T-helper 22 cell (primary cell): ENCODE data around the gene EXOC4.

Source experiments
- DNase-seq: peaks from one replicate; pipeline ENCODE4 v3.0.0-alpha.2; 2020; ENCODE audit warnings: low read depth

Gene EXOC4

DNA sequence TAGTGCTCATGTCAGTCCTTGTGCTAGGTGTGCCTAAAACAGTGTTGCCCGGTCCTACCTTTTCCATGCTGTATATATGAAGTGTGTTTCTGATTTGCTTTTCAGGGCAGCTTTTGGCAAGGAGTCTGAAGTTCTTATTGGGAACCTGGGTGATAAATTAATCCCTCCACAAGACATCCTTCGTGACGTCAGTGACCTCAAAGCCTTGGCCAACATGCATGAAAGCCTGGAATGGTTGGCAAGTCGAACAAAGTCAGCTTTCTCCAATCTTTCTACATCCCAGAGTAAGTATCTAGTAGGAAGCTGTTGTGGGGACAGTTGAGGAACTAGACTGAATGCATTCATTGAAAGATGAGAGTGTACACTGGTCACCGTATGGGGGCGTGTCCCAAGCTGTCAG lies 684.9 kb downstream of the EXOC4 start:
- DNase-seq: no peak

DNA sequence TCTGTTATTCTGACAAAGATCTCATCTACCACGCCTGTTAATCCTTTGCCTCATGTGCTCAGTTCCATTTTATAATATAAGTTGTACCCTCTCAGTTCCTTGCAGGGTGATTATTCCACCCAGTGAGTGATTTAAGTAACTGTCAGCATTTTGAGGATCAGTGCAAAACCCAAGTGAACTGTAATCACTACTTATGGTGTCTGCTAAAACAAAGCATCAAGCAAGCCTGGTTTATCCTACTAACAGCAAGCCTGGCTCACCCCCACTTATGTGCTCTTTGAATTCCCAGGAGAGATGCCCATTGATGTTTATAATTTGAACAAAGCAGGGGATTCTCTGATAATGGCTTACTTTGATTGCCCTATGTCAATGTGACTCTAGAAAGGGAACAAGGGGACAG lies 687.5 kb downstream of the EXOC4 start:
- DNase-seq: no peak

DNA sequence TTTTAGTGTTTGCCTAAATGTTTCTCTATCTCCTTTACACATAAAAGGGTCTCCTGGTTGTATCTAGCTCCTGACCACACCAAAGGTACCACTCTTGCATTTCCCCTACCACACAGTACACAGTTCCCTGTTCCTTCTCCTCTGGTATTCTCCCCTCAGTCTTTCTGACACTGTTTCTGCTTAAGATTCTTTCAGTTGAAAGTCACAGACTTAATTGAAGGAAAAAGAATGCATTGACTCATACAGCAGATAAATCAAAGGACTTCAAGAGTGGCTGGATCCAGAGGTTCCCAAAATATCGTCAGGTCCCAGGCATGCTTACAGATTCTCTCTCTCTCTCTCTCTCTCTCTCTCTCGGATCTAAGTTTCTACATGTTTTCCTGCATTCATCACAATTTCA lies 688.6 kb downstream of the EXOC4 start:
- no peak for DNase-seq

DNA sequence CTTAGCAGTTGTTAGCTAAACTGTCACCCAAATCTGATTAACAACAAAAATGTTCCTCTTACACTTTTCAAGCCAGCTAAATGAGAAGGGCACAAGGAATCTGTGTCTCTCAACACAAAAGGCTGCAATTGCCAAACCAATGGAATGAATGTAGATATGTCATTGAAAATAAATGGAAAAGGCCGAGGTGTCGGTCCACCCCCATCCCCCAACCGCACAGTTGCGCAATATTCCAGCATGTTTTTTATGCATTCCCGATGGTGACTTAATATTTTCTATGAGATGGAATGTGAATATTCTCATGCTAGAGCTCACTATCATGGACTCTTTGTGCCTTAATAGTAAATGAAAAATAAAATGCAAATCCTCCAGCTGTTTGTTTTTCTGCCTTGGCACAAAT lies 692.6 kb downstream of the EXOC4 start:
- DNase-seq: no peak

DNA sequence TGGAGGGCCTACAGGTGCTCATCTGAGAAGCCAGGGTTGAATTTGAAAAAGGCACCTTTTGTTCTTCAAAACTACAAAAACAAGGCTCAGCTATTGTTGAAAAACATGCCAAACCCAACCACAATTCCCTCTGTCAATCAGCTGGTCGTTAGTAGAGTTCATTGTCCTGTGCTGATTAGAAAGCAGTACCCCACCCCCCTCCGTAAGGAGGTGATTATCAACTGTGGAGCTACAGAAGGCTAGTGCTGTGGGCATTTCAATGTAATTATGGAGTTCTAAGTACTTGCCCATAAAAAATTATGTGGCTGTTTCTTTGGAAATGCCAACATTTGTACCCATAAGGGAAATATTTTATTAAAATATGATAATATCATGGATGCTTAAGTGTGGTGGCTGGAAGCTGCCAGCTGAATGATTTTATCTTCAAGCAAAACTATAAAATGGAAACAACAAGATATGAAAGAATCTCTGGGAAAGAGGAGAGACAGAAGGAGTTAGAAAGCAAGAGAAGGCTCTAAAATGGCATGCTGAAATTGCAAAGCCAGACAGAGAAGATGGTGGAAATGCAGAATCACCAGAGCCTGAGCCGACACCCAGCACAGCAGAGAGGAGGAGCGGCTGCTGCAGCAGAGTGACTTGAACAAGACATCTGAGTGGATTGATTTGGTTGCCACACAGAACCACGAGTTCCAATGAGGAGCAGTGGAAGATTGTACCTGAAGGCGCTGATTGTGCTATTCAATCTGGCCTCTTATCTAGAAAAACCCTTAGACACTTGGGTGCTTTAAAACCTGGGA lies 694.8 kb downstream of the EXOC4 start:
- DNase-seq: no peak

DNA sequence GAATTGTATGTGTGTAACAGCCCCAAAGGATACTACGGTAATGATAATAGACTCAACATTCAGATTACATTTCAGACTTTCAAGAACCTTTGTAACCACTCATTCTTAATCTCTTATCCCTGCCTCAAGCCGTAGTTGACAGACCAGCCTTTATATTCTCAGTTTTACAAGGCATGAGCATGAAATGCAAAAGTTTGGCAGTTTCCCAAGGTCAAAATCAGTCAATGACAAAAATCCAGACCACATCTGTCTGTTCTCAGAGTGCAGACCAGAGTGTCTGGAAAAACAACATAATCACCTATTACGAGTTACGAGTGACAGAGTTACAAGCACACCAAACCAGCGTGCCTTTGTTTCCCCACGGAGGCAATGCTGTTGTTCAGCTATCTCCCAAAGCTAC lies 695.7 kb downstream of the EXOC4 start:
- no peak for DNase-seq

DNA sequence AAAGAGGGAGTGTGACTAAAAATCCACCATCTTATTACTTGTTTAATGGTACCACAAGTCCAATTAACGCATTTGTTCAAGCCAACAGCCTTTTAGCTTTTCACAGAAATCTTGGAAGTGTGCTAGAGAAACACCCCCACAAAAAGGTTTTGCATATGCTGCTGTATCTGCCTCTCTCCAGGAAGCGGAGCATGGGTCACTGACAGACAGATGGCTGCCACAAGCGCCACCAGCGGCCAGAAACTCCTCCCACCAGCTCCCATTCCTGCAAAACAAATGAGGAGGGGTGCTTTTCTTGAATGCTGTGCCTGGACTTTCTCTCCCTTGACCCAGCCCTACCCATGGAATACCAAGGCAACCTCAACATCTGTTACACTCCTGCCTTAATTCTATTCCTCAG lies 698.0 kb downstream of the EXOC4 start:
- no peak for DNase-seq

DNA sequence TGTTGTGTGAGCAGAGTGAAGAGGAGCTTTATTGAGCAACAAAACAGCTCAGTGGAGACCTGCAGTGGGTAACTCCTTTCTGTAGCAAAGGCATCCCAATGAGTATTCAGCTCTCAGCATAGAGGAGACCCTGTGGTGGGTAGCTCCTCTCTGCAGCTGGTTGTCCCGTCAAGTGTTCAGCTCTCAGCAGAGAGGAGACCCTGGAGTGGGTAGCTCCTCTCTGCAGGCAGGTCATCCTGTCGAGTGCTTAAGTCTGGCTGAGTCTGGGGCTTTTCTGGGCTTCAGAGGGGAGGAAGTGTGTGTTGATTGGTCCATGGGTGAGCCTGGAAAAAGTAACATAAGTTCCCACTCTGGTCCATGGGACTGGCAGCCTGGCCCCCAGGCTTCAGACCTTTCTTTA lies 702.3 kb downstream of the EXOC4 start:
- no peak for DNase-seq

DNA sequence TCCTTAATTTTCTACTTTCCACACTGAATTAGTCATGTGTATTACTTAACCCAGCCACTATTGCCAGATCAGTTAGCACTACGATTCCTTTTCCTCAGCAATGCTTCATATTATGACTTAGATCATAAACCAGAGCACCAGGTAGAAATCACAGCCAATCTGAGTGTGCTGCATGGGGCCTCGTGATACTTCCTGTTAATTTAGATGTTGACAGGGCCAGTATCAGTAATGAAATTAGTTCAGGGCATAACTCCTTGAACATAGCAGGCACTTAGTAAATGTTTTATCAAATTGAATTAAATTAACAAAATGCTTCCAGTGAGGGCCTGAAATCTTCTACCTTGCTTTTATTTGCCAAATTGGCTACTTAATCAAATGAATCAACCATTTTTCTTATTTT lies 705.0 kb downstream of the EXOC4 start:
- no peak for DNase-seq

DNA sequence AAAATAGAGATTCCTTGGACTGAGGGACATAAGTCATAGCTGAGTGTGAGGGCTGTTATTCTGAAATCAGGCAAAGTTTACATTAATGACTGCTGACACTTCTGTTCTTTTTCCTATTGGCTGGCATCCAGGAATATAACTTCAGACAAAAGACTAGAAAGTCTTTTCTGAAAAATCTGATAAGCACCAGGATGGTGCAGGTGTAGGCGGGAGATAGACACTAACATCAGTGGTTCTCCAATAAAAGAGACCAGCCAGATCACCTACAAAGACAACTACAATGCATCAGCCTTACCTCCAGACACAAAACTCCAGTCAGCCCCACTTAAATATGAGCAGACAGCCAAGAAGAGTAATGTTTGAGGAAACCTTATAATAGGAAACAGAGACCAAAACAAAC lies 705.9 kb downstream of the EXOC4 start:
- DNase-seq: no peak

DNA sequence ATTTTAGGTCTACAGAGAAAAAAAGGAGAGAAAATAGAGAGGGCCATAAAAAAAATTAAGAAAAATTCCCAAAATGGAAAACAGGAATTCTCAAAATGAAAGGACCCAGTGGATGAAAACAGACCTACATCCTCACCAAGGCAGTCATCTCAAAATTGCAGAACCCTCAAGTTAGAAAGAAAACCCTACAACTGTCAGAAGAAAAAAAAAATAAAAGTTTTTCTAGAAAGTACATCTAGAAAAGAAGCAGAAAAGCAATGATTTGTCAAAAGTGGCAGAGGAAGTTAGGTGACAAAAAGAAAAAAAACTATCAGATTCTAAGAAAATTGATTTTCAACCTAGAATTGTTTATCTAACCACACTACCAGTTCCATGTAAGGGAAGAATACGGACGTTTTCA lies 706.6 kb downstream of the EXOC4 start:
- no peak for DNase-seq

DNA sequence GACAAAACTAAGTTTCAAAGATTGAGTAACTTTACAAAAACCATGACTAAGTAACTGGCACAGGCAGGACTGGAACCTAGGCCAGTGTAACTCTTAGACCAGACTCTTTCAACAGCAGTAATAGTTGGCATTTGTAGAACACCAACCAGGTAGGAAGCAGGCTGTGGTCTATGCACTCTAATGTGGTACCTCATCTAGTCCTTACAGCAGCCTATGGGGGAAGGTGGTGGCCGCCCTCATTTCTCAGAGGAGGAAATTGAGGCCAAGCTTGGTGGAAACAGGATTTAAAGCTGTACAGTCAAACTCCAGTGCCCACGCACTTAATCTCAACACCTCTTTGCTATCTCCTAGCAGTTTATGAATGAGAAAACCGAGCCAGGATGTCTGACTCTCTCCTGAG lies 708.8 kb downstream of the EXOC4 start:
- DNase-seq: no peak

DNA sequence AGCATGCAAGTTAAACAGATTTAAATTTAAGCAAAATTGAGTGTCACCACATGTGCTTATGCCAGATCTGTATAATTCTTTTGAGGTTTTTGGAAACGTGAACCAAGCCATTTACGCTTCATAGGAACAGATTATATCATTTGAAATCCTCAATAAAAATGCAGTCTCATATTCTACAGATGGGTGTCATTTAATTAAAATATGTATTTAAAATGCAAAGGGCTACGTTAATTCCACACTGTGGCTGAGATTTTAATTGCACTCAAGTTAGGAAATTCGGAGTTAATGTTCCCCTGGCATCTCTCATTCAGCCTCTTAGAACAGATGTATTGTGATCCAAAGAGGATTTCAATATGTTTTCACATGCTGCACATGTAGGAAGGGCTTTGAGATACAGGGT lies 709.8 kb downstream of the EXOC4 start:
- DNase-seq: no peak

DNA sequence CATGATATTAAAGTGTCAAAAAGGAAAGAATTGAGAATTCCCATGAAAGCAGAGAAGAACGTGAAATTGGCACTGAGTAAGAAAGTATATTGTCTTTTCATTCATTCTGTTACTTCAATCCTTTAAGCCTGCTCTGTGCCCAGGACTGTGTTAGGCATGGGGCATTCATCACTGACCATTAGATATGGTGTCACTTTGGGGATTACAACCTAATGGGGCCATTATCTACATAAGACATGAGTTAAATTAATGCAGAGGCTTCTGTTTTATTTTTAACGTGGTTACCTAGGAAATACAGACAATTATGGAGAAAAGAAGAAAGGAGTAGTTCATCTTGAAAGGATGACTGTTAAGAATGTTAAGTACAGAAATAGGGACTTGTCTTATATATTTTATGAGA lies 710.8 kb downstream of the EXOC4 start:
- DNase-seq: no peak

DNA sequence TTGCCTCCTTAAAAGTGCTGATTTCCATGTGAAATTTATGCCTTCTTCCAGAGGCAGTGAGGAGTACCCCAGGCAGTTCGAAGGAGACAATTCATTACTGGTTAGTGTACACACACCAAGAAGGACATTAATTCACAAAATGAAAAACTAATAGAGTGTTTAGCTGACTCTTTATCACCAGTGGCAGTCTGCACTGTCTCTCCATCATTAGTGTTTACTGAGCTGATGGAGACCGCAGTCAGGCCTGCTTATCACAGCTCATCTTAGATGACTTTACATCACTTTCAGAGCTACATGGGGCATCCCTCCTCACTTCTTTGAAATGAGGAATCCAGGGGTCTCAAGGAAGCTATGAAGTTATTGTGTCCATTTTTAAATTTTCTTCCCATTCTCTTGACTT lies 718.7 kb downstream of the EXOC4 start:
- DNase-seq: no peak

DNA sequence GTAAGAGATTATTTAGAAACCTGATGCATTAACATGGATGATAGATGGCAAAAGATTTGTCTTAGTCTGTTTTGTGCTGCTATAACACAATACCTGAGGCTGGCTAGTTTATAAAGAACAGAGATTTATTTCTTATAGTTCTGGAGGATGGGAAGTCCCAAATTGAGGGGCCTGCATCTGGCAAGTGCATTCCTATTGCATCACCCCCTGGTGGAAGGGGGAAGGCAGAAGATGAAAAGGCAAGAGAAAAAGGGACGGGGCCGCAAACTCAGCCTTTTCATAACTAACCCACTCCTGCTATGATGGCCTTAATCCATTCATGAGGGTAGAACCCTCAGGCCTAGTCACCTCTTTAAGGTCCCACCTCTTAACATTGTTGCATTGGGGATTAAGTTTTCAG lies 720.8 kb downstream of the EXOC4 start:
- no peak for DNase-seq

DNA sequence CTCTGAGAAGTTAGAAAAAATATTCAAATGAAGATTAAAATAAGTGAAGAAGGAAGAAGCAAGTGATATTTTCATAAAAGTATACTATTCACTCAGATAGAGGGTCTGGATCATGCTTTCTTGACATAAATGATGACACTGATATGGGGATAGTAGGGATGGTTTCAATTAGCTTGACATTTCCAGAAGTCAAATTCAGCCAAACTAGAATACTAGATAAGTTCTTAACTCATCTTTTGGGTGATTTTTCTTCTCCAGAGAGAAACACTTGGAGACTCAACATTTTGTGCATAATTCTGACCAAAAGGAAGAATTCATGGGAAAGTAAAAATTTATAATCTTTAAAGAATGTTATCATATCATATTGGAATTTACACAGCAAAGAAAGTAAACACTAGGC lies 722.3 kb downstream of the EXOC4 start:
- DNase-seq: no peak

DNA sequence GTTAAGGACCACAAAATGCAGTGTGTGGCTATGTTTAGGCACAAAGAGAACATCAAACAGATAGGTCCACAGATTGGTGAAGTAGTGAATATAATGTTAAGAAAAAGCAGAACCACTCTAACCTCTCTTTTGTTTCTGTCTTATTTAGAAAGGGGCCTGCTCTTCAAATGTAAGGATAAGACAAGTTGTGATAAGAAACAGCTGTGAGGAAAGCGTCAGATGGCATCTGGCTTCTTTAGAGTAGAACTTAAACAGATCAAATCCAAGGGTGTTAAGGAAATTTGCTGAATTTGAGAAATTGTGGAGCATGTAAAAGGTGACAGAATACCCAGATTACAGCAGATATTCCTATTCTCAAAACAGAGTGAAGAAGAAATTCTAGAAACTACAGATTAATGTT lies 723.3 kb downstream of the EXOC4 start:
- no peak for DNase-seq

DNA sequence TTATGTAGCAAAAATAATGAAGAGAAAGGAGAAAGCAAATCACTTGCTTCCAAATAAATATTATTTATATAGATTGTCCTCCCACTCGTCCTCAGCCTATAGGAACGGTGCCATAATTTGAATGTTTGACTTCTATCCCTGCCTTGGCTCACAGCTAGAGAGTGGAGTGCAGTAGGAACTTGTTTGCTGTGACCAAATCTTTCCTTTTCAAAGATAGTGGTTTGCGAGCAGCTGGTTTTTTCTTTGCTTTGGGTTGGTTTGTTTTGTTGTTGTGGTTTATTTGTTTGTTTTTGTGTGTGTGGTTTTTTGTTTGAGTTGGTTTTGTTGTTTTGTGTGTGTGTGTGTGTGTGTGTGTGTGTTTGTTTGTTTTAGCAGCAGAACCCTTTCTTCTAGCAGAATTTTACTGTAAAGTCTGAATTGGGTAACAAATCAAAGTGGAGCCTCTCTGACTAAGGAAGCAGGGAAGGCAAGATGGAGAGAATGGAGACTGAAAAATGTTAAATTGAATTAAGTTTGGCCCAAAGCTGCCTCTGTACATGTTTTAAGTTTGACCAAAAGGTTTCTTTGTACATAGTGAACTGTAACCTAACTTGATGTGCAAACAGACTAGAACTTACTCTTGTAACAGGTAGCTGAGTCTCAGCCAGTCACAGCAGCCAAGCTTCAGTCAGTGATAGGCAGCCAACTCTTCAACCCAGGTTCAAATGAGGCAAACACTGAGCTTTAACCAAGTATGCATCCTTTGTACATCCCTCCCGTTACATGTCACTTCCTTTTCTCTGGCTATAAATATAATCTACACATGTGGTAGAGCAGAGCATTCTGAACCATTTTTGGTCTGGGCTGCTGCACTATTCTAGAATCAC lies 724.8 kb downstream of the EXOC4 start:
- DNase-seq: no peak

DNA sequence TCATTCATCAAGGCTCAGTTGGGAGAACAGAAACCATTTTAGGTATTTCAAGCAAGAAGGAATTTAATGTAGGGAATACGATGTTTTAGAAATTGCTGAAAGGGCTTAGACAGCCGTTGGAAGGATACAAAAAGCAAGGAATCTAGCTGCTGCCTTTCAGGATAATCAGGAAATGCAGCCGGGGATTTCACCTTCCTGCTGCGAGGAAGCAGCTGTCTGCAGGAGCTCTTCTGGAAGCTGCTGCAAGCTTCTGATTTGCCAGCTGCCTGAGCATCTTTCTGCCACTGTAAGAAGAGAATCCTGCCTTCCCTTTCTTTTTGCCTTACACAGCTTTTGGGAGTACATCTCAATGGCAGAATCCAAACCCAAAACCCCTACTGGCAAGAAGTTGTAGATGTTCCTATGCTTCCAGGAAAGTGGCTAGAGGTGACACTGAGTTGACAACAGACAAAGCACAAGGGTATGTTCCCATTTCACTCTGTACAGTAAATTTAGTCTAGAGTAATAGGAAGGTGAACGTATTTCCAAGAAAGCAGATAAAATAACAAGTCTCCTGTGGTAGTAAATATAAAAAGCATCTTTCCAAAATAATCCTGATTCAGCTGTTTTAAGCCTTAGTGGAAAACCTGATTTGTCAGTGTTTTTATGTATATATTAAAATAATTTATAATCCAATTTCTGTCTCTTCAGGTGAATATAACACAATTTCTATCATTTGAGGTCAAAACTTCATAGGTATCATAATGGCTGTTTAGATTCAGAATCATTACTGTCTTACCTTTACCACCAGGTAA lies 725.8 kb downstream of the EXOC4 start:
- DNase-seq: no peak

DNA sequence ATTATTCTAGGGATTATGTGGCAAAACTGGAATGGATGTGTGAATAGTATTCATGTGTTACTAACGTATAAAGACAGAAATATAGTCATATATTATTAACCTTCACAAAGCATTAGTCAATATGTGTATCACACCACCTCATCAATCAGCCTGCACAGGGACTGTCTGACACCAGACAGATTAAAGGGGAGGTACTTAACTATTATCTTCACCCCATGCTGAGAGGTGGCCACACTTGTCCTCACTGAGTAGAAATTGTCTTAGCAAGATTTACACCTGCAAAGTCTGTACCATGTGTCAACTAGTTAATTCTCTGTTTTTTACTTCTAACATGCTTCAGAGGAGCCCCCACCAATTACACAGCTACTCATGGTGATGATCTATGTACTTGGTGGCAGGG lies 727.9 kb downstream of the EXOC4 start:
- no peak for DNase-seq

DNA sequence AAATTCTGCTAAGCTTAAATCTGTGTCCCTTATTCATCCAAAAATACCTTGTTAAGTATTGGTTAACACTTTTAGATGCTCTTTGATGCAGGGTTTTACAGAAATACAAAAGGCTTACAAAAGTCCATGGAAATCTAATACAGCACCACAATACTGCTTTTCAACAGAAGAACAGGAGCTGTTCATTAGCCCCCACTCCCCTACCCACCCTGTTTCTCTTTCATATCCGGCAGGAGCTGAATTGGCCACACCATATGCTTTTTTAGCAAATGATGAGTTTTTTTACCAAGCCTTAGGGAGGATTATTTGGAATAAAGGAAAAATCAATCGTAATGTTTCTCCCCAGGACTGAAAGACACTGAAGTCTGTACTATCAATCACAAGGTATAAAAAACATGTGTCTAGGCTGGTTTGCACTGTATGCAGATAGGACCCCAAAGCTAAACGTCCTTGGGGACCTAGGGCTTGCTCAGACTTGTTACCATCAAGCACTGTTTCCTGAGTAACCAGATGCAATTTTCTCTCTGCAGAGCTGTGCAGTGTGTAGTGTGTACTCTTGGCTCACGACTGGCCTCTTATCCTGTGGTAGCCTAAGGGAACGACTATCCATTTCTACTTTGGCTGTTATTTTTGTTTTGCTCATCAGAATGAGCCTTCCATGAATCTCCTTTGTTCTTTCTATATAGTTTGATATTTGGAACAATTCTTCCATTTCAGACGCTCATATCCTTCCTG lies 731.0 kb downstream of the EXOC4 start:
- DNase-seq: no peak
